Neural cell (in vitro differentiated cells): Measurements from ENCODE around the gene TMEM59L. TPM values are rescaled to one million over a fixed set of nuclear protein-coding genes. Genes with fewer than 3 reads are reported as not detected.

Source experiments
- H2AFZ ChIP-seq: fragments of 200-600, 300-800 bp; sonication (generic), shearing (Covaris generic); 2 replicates; pipeline ENCODE4 v1.6.0; 2014; ENCODE audit warnings: low read depth, mild to moderate bottlenecking, antibody characterized with exemption, low read length, moderate library complexity
- H3F3A ChIP-seq: fragments of 200-600 bp; shearing (Covaris generic); 2 replicates; pipeline ENCODE4 v1.6.1; 2016; ENCODE audit warnings: mild to moderate bottlenecking, moderate library complexity, mixed read lengths, antibody characterized with exemption, low read length; ENCODE audit not compliant: insufficient read depth, poor library complexity, severe bottlenecking
- H3K27ac ChIP-seq: fragments of 200-600, 300-800 bp; sonication (generic), shearing (Covaris generic); 2 replicates; pipeline ENCODE4 v1.5.1; 2014; ENCODE audit warnings: mild to moderate bottlenecking, low read length, moderate library complexity
- H3K27me3 ChIP-seq: fragments of 300-800, 200-600 bp; sonication (generic), shearing (Covaris generic); 2 replicates; pipeline ENCODE4 v1.6.0; 2014; ENCODE audit warnings: mild to moderate bottlenecking, low read depth, low read length, moderate library complexity; ENCODE audit not compliant: insufficient read depth
- H3K36me3 ChIP-seq: fragments of 300-800, 200-600 bp; sonication (generic), shearing (Covaris generic); 2 replicates; pipeline ENCODE4 v1.5.1; 2014; ENCODE audit warnings: mild to moderate bottlenecking, antibody characterized with exemption, low read length, moderate library complexity; ENCODE audit not compliant: insufficient read depth
- H3K4me2 ChIP-seq: fragments of 300-800, 200-600 bp; sonication (generic), shearing (Covaris generic); 2 replicates; pipeline ENCODE4 v1.6.0; 2014; ENCODE audit warnings: mild to moderate bottlenecking, low read length
- H3K4me3 ChIP-seq: fragments of 300-800, 200-600 bp; sonication (generic), shearing (Covaris generic); 2 replicates; pipeline ENCODE4 v1.5.1; 2014; ENCODE audit warnings: mild to moderate bottlenecking, low read length, moderate library complexity
- H3K79me2 ChIP-seq: fragments of 200-600 bp; shearing (Covaris generic); replicated peaks from 2 replicates; pipeline ENCODE4 v1.6.0; 2014; ENCODE audit warnings: mild to moderate bottlenecking, low read length, moderate library complexity; ENCODE audit not compliant: insufficient read depth
- H3K9ac ChIP-seq: fragments of 300-800, 200-600 bp; sonication (generic), shearing (Covaris generic); 2 replicates; pipeline ENCODE4 v1.6.1; 2016; ENCODE audit warnings: mild to moderate bottlenecking, low read length, mixed read lengths
- H3K9me2 ChIP-seq: fragments of 200-600 bp; shearing (Covaris generic); 2 replicates; pipeline ENCODE4 v1.6.1; 2016; ENCODE audit warnings: mild to moderate bottlenecking, low read length, mixed read lengths; ENCODE audit not compliant: insufficient read depth
- H3K9me3 ChIP-seq: fragments of 200-600, 300-800 bp; sonication (generic), shearing (Covaris generic); 2 replicates; pipeline ENCODE4 v1.6.1; 2016; ENCODE audit warnings: mild to moderate bottlenecking, mixed run types, low read length, moderate library complexity, mixed read lengths
- H4K20me1 ChIP-seq: fragments of 200-600 bp; shearing (Covaris generic); 2 replicates; pipeline ENCODE4 v1.6.1; 2016; ENCODE audit warnings: mild to moderate bottlenecking, mixed run types; ENCODE audit not compliant: insufficient read depth
- CTCF ChIP-seq: fragments of 450-650 bp; IDR thresholded peaks from 2 replicates; pipeline ENCODE4 v1.5.1; 2014; ENCODE audit warnings: antibody characterized with exemption, mild to moderate bottlenecking, moderate library complexity; ENCODE audit not compliant: poor library complexity, severe bottlenecking
- EP300 ChIP-seq: fragments of 450-650 bp; conservative IDR thresholded peaks from 2 replicates; pipeline ENCODE4 v1.6.1; 2014; ENCODE audit warnings: antibody characterized with exemption, mild to moderate bottlenecking, moderate library complexity; ENCODE audit not compliant: poor library complexity, severe bottlenecking
- EZH2 ChIP-seq: fragments of 200-600, 300-800 bp; shearing (Covaris generic), sonication (generic); IDR thresholded peaks from 2 replicates; pipeline ENCODE4 v1.6.1; 2014; ENCODE audit warnings: antibody characterized with exemption, low read length, borderline replicate concordance, mild to moderate bottlenecking; ENCODE audit not compliant: insufficient read depth, poor library complexity, severe bottlenecking
- MXI1 ChIP-seq: fragments of 450-650 bp; conservative IDR thresholded peaks from 2 replicates; pipeline ENCODE4 v1.6.1; 2014; ENCODE audit warnings: antibody characterized with exemption, mild to moderate bottlenecking; ENCODE audit not compliant: poor library complexity, severe bottlenecking
- POLR2AphosphoS5 ChIP-seq: IDR thresholded peaks from 2 replicates; pipeline ENCODE4 v1.6.1; 2012
- RAD21 ChIP-seq: fragments of 450-650 bp; conservative IDR thresholded peaks from 2 replicates; pipeline ENCODE4 v1.6.1; 2014; ENCODE audit warnings: antibody characterized with exemption, mild to moderate bottlenecking, moderate library complexity
- SMC3 ChIP-seq: fragments of 450-650 bp; conservative IDR thresholded peaks from 2 replicates; pipeline ENCODE4 v1.6.1; 2014; ENCODE audit warnings: antibody characterized with exemption, mild to moderate bottlenecking, moderate library complexity; ENCODE audit not compliant: poor library complexity
- TAF1 ChIP-seq: IDR thresholded peaks from 2 replicates; pipeline ENCODE4 v1.6.1; 2012; ENCODE audit warnings: low read depth
- polyA plus RNA-seq: library from polyadenylated mRNA; depleted of rRNA; stranded (reverse); fragments of >200 nt; gene quantifications from 2 replicates; pipeline ENCODE4 v1.2.3, GENCODE V29; 2014
- TF ChIP-seq, protein P1 (sequence below): IDR thresholded peaks from 2 replicates; pipeline ENCODE4 v1.6.1; 2012; ENCODE audit warnings: borderline replicate concordance

Gene TMEM59L
- polyA plus RNA-seq, 1 donor from 2014 or later = 138 TPM

- H3K9me2 ChIP-seq = no peaks in the 10 kb centered on the region
Observed at GRCh38 chr19:18588611-18589379, 23.9 kb upstream of the TMEM59L start, which contains the start of gene REX1BD. Gene REX1BD, plus strand, starts transcription at chr19:18588798. Its CDS starts 4 bp downstream, at chr19:18588802.

More at GRCh38 chr19:18588611-18589379, 23.9 kb upstream of the TMEM59L start, which contains the start of gene REX1BD:
- Histone ChIP-seq H3F3A (no peaks in the 10 kb centered on the region), H3K4me3 (peak within 1 kb of the TSS; percentile 88), H3K4me2 (peak within 1 kb of the TSS; percentile 83), H4K20me1 (no peaks in the 10 kb centered on the region), H3K79me2 (no peaks in the 10 kb centered on the region), H3K9me3 (no peaks in the 10 kb centered on the region), H2AFZ (peak within 1 kb of the TSS; percentile 78), H3K27me3 (no peaks in the 10 kb centered on the region), H3K36me3 (no peaks in the 10 kb centered on the region), H3K9ac (peak within 1 kb of the TSS; percentile 86), H3K27ac (peak within 1 kb of the TSS; percentile 75)
- TF ChIP-seq EZH2 (no peak), EP300 (peak; percentile 60), TAF1 (peak; percentile 66), SMC3 (peak; percentile 72), POLR2AphosphoS5 (peak; percentile 78), MXI1 (peak; percentile 4), CTCF (peak; percentile 95), RAD21 (peak; percentile 62)
- TF ChIP-seq, protein P1, sequence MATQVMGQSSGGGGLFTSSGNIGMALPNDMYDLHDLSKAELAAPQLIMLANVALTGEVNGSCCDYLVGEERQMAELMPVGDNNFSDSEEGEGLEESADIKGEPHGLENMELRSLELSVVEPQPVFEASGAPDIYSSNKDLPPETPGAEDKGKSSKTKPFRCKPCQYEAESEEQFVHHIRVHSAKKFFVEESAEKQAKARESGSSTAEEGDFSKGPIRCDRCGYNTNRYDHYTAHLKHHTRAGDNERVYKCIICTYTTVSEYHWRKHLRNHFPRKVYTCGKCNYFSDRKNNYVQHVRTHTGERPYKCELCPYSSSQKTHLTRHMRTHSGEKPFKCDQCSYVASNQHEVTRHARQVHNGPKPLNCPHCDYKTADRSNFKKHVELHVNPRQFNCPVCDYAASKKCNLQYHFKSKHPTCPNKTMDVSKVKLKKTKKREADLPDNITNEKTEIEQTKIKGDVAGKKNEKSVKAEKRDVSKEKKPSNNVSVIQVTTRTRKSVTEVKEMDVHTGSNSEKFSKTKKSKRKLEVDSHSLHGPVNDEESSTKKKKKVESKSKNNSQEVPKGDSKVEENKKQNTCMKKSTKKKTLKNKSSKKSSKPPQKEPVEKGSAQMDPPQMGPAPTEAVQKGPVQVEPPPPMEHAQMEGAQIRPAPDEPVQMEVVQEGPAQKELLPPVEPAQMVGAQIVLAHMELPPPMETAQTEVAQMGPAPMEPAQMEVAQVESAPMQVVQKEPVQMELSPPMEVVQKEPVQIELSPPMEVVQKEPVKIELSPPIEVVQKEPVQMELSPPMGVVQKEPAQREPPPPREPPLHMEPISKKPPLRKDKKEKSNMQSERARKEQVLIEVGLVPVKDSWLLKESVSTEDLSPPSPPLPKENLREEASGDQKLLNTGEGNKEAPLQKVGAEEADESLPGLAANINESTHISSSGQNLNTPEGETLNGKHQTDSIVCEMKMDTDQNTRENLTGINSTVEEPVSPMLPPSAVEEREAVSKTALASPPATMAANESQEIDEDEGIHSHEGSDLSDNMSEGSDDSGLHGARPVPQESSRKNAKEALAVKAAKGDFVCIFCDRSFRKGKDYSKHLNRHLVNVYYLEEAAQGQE = peak; percentile 66
